C4-2B (cell line): ENCODE measurements around the gene ABRACL.

Source experiments
- CTCF ChIP-seq: fragments of 450-650 bp; conservative IDR thresholded peaks from 2 replicates; pipeline ENCODE4 v1.5.1; 2017; ENCODE audit warnings: mild to moderate bottlenecking
- ZFX ChIP-seq: fragments of 450-650 bp; IDR thresholded peaks from 2 replicates; pipeline ENCODE4 v1.6.1; 2017

DNA sequence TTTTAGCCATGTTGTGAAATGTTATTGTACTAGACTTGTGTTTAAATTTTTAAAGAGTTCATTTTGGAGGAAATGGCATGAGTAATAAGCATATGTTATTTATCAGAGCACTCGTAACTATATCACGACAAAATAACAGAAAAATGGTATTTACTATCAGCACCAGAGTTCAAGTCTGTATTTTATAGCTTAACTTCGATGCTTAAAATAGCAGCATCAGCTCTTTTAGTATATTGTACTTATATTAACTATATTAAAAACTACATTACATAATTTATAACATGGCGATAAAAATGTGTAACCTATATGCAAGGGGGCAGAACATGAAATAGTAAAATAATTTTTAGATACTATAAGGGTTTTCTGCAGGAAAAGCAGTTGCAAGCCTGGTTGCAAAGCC, 52.9 kb downstream of the ABRACL start:
- TF ChIP-seq CTCF = no peak
- TF ChIP-seq ZFX = no peak
